ENCODE measurements around the gene RAB1A. TPM values are rescaled to one million over a fixed set of nuclear protein-coding genes. Genes with fewer than 3 reads are reported as not detected.

RAB1A gene
- total and polyA plus RNA-seq, 2 of the 13 experiments (the other 11 are each of a cell fraction or from before 2014, with no cell fraction given) = 206 to 226 TPM

DNA sequence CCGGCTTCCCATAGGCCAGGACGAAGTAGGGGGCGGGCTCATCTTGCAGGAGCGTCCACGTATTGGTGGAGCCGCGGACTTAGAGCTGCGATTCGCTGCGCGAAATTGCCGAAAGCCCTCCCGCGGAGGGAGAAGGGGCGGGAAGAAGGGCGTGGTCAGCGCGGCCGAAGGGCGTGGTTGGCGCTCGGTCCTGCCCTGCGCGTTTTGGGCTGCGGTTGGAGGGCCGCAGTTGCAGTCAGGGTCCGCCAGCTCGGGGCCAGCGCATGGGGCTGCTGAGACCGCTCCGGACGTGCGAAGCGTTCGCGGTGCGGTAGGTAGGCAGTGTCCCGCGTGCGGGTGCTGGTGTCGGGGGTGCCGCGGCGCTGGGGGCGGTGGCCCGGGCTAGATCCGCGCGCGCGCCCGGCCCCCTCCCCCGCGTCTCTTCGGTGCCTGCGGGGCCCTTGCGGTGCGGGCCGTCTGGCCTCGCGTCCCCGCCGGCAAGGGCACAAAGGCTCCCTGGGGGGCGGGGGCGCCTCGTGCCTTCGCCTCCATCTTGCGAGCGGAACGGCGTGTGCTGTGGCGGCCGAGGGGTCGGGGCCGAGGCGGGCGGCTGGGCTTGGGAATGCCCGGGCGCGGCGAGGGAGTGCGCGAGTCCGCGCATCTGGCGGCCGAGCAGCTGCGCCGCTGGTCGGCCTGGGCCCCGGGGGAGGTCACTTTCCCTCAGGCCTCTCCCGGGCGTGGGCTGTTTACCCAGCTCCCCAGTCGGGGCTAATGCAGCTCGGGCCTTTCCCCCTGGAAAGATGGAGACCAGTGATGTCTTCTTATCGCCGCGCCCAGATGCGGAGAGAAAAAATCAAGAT lies 73.5 kb downstream of the RAB1A start, which contains the start of gene CEP68 (continued):
- TF ChIP-seq SRY (CRISPR knock-in tag; IDR thresholded peaks at IDR 0.05) (peak; percentile 71; the same call in 1 of the 2 replicates), ISX (CRISPR knock-in tag; conservative IDR thresholded peaks at IDR 0.05) (peak; percentile 62), ZNF75D (CRISPR knock-in tag; IDR thresholded peaks at IDR 0.05; ENCODE audit: borderline replicate concordance) (no peak), MEIS1 (CRISPR knock-in tag; IDR thresholded peaks at IDR 0.05; ENCODE audit: borderline replicate concordance) (peak; percentile 26), CBX5 (CRISPR knock-in tag; IDR thresholded peaks at IDR 0.05; ENCODE audit: borderline replicate concordance) (no peak; the same call in 1 of the 2 replicates), FLYWCH1 (CRISPR knock-in tag; IDR thresholded peaks at IDR 0.05) (no peak), TOE1 (CRISPR knock-in tag; IDR thresholded peaks at IDR 0.05) (no peak), AGO2 (optimal IDR thresholded peaks at IDR 0.05; ENCODE audit: low read depth, low read length) (peak; percentile 87), KMT2B (CRISPR knock-in tag; IDR thresholded peaks at IDR 0.05) (peak; percentile 90), RARG (CRISPR knock-in tag; IDR thresholded peaks at IDR 0.05; ENCODE audit: low read depth) (peak; percentile 90; the same call in 1 of the 2 replicates), ZNF567 (CRISPR knock-in tag; IDR thresholded peaks at IDR 0.05; ENCODE audit: borderline replicate concordance) (peak; percentile 85; the same call in 1 of the 2 replicates), KLF15 (CRISPR knock-in tag; IDR thresholded peaks at IDR 0.05; ENCODE audit: borderline replicate concordance) (no peak), DR1 (CRISPR knock-in tag; IDR thresholded peaks at IDR 0.05) (peak; percentile 93), SPEN (CRISPR knock-in tag; IDR thresholded peaks at IDR 0.05; ENCODE audit: low read depth) (peak; percentile 75; the same call in 1 of the 2 replicates), ZNF121 (CRISPR knock-in tag; IDR thresholded peaks at IDR 0.05) (no peak; the same call in none of the 2 replicates), FOSL1 (CRISPR knock-in tag; IDR thresholded peaks at IDR 0.05; ENCODE audit: borderline replicate concordance) (no peak), GTF3A (CRISPR knock-in tag; conservative IDR thresholded peaks at IDR 0.05) (no peak), SALL2 (CRISPR knock-in tag; IDR thresholded peaks at IDR 0.05) (peak; percentile 58; the same call in 1 of the 2 replicates), ZNF569 (CRISPR knock-in tag; IDR thresholded peaks at IDR 0.05; ENCODE audit: borderline replicate concordance) (no peak), ZNF777 (CRISPR knock-in tag; IDR thresholded peaks at IDR 0.05) (peak; percentile 89), ESRRA (CRISPR knock-in tag; IDR thresholded peaks at IDR 0.05; ENCODE audit: low read depth) (no peak), ZNF703 (CRISPR knock-in tag; IDR thresholded peaks at IDR 0.05; ENCODE audit: borderline replicate concordance) (peak; percentile 71; the same call in 1 of the 2 replicates), ZNF564 (CRISPR knock-in tag; IDR thresholded peaks at IDR 0.05) (peak; percentile 97), RXRA (CRISPR knock-in tag; IDR thresholded peaks at IDR 0.05) (no peak; the same call in 1 of the 2 replicates)
- TF ChIP-seq, protein P1, sequence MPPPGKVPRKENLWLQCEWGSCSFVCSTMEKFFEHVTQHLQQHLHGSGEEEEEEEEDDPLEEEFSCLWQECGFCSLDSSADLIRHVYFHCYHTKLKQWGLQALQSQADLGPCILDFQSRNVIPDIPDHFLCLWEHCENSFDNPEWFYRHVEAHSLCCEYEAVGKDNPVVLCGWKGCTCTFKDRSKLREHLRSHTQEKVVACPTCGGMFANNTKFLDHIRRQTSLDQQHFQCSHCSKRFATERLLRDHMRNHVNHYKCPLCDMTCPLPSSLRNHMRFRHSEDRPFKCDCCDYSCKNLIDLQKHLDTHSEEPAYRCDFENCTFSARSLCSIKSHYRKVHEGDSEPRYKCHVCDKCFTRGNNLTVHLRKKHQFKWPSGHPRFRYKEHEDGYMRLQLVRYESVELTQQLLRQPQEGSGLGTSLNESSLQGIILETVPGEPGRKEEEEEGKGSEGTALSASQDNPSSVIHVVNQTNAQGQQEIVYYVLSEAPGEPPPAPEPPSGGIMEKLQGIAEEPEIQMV (CRISPR knock-in tag; IDR thresholded peaks at IDR 0.05; ENCODE audit: low read depth) = peak; percentile 98
- TF ChIP-seq, protein P2, sequence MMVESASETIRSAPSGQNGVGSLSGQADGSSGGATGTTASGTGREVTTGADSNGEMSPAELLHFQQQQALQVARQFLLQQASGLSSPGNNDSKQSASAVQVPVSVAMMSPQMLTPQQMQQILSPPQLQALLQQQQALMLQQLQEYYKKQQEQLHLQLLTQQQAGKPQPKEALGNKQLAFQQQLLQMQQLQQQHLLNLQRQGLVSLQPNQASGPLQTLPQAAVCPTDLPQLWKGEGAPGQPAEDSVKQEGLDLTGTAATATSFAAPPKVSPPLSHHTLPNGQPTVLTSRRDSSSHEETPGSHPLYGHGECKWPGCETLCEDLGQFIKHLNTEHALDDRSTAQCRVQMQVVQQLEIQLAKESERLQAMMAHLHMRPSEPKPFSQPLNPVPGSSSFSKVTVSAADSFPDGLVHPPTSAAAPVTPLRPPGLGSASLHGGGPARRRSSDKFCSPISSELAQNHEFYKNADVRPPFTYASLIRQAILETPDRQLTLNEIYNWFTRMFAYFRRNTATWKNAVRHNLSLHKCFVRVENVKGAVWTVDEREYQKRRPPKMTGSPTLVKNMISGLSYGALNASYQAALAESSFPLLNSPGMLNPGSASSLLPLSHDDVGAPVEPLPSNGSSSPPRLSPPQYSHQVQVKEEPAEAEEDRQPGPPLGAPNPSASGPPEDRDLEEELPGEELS (CRISPR knock-in tag; IDR thresholded peaks at IDR 0.05) = 0 out of 2 replicates have a peak, but pooled peaks have one; percentile 18
- TF ChIP-seq, protein P3, sequence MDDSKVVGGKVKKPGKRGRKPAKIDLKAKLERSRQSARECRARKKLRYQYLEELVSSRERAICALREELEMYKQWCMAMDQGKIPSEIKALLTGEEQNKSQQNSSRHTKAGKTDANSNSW (CRISPR knock-in tag; IDR thresholded peaks at IDR 0.05; ENCODE audit: borderline replicate concordance) = no peak; the same call in 1 of the 2 replicates
